Ectodermal cell (in vitro differentiated cells): ENCODE results near the gene GMCL2.

ENCODE experiments used
- H3K27ac ChIP-seq: 2 replicates; pipeline ENCODE4 v1.7.0; 2013; ENCODE audit warnings: mild to moderate bottlenecking, low read depth, low read length; ENCODE audit not compliant: insufficient read depth, poor library complexity, severe bottlenecking
- H3K27me3 ChIP-seq: 2 replicates; pipeline ENCODE4 v1.7.0; 2013; ENCODE audit warnings: mild to moderate bottlenecking, low read length; ENCODE audit not compliant: insufficient read depth, control insufficient read depth, poor library complexity, severe bottlenecking
- H3K36me3 ChIP-seq: one replicate; pipeline ENCODE4 v1.7.0; 2013; ENCODE audit warnings: low read length; ENCODE audit not compliant: control insufficient read depth, insufficient read depth
- H3K4me1 ChIP-seq: one replicate; pipeline ENCODE4 v1.7.0; 2013; ENCODE audit warnings: low read length; ENCODE audit not compliant: control insufficient read depth, insufficient read depth
- H3K4me3 ChIP-seq: 2 replicates; pipeline ENCODE4 v1.7.0; 2013; ENCODE audit warnings: low read depth, low read length, control low read depth; ENCODE audit not compliant: insufficient read depth
- H3K9me3 ChIP-seq: 2 replicates; pipeline ENCODE4 v1.7.0; 2013; ENCODE audit warnings: mild to moderate bottlenecking, low read length, moderate library complexity; ENCODE audit not compliant: control insufficient read depth
- WGBS, 2 experiments: methylation state at CpG; one replicate each; pipeline ENCODE4 v1.1.7; 2013; ENCODE audit warnings: missing lambda C conversion rate in 2 of 2; 5-methylcytosine and 5-hydroxymethylcytosine counted together

The GMCL2 gene

GRCh38 chr5:178186427-178186826 is 744 bp downstream of the GMCL2 start:
- H3K27ac ChIP-seq: no peak overlapping the region
- no peaks in the 10 kb centered on the region for H3K9me3 ChIP-seq
- H3K36me3 ChIP-seq: no peaks in the 10 kb centered on the region
- 90 to 93% methylated on average over 6 of the region's 6 CpGs for WGBS, 2 experiments
- H3K4me3 ChIP-seq: no peak overlapping the region
- H3K4me1 ChIP-seq: no peaks in the 10 kb centered on the region
- H3K27me3 ChIP-seq: no peaks in the 10 kb centered on the region

GRCh38 chr5:178182158-178182876 is 4.9 kb downstream of the GMCL2 start:
- 64% methylated on average over 4 of the region's 4 CpGs for WGBS, 2 experiments

GRCh38 chr5:178180141-178180863 is 6.9 kb downstream of the GMCL2 start:
- no peak overlapping the region for H3K4me3 ChIP-seq
- H3K27ac ChIP-seq: no peak overlapping the region
- no peaks in the 10 kb centered on the region for H3K27me3 ChIP-seq
- no peaks in the 10 kb centered on the region for H3K9me3 ChIP-seq
- no peaks in the 10 kb centered on the region for H3K36me3 ChIP-seq
- 18 to 20% methylated on average over 9 of the region's 9 CpGs for WGBS, 2 experiments
- H3K4me1 ChIP-seq: no peaks in the 10 kb centered on the region

More at GRCh38 chr5:178182158-178182876, 4.9 kb downstream of the GMCL2 start:
- Histone ChIP-seq H3K27me3 (no peaks in the 10 kb centered on the region), H3K27ac (no peak overlapping the region), H3K36me3 (no peaks in the 10 kb centered on the region), H3K9me3 (no peaks in the 10 kb centered on the region), H3K4me3 (no peak overlapping the region), H3K4me1 (no peaks in the 10 kb centered on the region)

- no peaks in the 10 kb centered on the region for H3K9me3 ChIP-seq
- 87 to 90% methylated on average over 8 of the region's 8 CpGs for WGBS, 2 experiments
- no peaks in the 10 kb centered on the region for H3K36me3 ChIP-seq
- no peak overlapping the region for H3K4me3 ChIP-seq
- no peak overlapping the region for H3K27ac ChIP-seq
- no peaks in the 10 kb centered on the region for H3K4me1 ChIP-seq
- no peaks in the 10 kb centered on the region for H3K27me3 ChIP-seq
These were observed 9.6 kb downstream of the GMCL2 start for GRCh38 chr5:178177569-178177968.

GRCh38 chr5:178176791-178177190 is 10.4 kb downstream of the GMCL2 start:
- 87 to 93% methylated on average over 6 of the region's 6 CpGs for WGBS, 2 experiments
- H3K4me3 ChIP-seq: no peak overlapping the region
- H3K27me3 ChIP-seq: no peaks in the 10 kb centered on the region
- no peaks in the 10 kb centered on the region for H3K4me1 ChIP-seq
- no peak overlapping the region for H3K27ac ChIP-seq
- no peaks in the 10 kb centered on the region for H3K9me3 ChIP-seq
- H3K36me3 ChIP-seq: no peaks in the 10 kb centered on the region

DNA sequence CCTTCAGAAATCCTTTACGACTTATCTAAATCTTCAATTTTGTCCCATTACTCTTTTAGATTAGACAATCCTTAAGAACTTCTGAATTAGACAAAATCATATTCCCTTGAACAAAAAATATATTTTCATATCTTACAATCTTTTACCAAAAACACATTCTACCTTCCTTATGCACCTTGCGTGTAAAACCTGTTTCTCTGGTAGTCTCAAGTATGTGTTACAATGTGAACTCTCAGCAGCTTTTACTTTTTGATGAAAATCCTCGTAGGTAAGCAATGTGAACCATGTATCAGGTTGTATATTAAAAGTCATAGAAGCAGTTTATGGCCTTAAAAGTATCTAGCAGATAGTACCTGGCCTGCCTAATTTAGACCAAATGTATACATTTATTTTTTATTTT is 12.7 kb downstream of the GMCL2 start:
- Histone ChIP-seq H3K4me1 (no peaks in the 10 kb centered on the region), H3K27me3 (no peaks in the 10 kb centered on the region), H3K27ac (no peak overlapping the region), H3K9me3 (no peaks in the 10 kb centered on the region), H3K4me3 (no peak overlapping the region), H3K36me3 (no peaks in the 10 kb centered on the region)
- 93 to 97% methylated on average over 3 of the region's 3 CpGs for WGBS, 2 experiments

DNA sequence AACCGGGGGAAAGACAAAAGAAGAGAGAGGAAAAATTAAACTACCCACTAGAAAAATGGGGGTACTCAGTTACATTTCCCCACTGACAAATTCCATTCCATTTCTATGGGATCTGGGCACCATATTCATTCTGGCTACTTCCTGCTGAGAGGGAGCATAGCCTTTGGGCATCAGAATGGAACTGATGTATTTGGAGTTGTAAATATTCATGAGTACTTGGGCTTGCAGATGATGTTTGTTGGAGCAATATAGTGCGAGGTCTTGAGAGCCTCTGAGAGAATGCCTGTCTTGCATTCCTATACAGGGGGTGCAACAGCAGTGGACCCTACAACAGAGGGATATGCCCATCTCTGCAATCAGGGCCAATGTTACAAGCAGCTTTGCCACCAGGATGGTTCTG is 16.7 kb downstream of the GMCL2 start:
- Histone ChIP-seq H3K4me3 (no peak overlapping the region), H3K36me3 (no peaks in the 10 kb centered on the region), H3K27ac (no peak overlapping the region), H3K9me3 (no peaks in the 10 kb centered on the region), H3K27me3 (no peaks in the 10 kb centered on the region), H3K4me1 (no peaks in the 10 kb centered on the region)
- WGBS, 2 experiments: 88 to 98% methylated on average over 2 of the region's 2 CpGs

DNA sequence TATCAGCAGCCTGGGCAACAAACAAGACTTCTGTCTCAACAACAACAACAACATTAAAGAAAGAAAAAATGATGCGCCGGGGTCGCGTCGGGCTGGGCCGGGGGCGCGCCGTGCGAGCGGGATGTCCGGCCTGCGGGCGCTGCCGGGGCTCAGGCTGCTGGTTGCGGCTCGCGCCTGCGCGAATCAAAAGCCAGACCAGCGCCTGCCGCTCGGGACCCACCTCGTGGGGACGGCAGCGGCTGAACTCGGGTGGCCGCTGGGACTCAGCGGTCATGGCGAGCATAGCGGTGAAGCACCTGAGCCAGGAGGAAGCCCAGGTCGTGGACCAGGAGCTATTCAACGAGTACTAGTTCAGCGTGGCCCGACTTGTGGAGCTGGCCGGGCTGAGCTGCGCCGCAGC is 21.6 kb downstream of the GMCL2 start:
- Histone ChIP-seq H3K27me3 (peaks cover 7% of the 10 kb centered on the region), H3K4me1 (no peaks in the 10 kb centered on the region), H3K4me3 (no peak overlapping the region), H3K27ac (no peak overlapping the region), H3K36me3 (no peaks in the 10 kb centered on the region), H3K9me3 (no peaks in the 10 kb centered on the region)
- 95 to 96% methylated on average over 38 of the region's 38 CpGs for WGBS, 2 experiments

GRCh38 chr5:178163772-178164735 is 23.1 kb downstream of the GMCL2 start:
- Histone ChIP-seq H3K4me1 (no peaks in the 10 kb centered on the region), H3K36me3 (no peaks in the 10 kb centered on the region), H3K27me3 (peaks cover 7% of the 10 kb centered on the region), H3K4me3 (no peak overlapping the region), H3K9me3 (no peaks in the 10 kb centered on the region), H3K27ac (no peak overlapping the region)
- 13 to 15% methylated on average over 33 of the region's 33 CpGs for WGBS, 2 experiments

- Histone ChIP-seq H3K4me3 (no peak overlapping the region), H3K4me1 (no peaks in the 10 kb centered on the region), H3K27me3 (peaks cover 7% of the 10 kb centered on the region), H3K36me3 (no peaks in the 10 kb centered on the region), H3K9me3 (no peaks in the 10 kb centered on the region), H3K27ac (no peak overlapping the region)
- WGBS, 2 experiments: 85 to 89% methylated on average over 9 of the region's 9 CpGs
These were observed 24.7 kb downstream of the GMCL2 start for GRCh38 chr5:178162481-178162880.
